ENCODE results near the gene UMPS. TPM values are rescaled to one million over a fixed set of nuclear protein-coding genes. Genes with fewer than 3 reads are reported as not detected.
"Not testable (repeated sequence)": the region's sequence is repeated elsewhere in the genome, so short reads cannot be mapped to it uniquely, and the experiment has no call there.

The UMPS gene
- total and polyA plus RNA-seq, 2 donors (not counting 1 experiment from before 2014, with no cell fraction given): 6.6 to 21.4 TPM

- no peak overlapping the region for H3K9ac ChIP-seq (ENCODE audit: low read length)
- H3K9me3 ChIP-seq (ENCODE audit: control extremely low read depth in 1 of 3, control insufficient read depth in 2 of 3, insufficient read depth in 1 of 3, low read length in 2 of 3): no peaks in the 10 kb centered on the region
- H3K27me3 ChIP-seq (replicated peaks in 1 of 4; ENCODE audit: control extremely low read depth in 1 of 4, control insufficient read depth in 3 of 4, insufficient read depth in 4 of 4, low read length in 3 of 4): no peaks in the 10 kb centered on the region
- no peak for ATAC-seq (ENCODE audit: low read depth)
- H4K20me1 ChIP-seq (ENCODE audit: control insufficient read depth, insufficient read depth, low read length, poor library complexity, severe bottlenecking): no peaks in the 10 kb centered on the region
- H3K9me3 Mint-ChIP-seq (ENCODE audit: insufficient read depth): no peaks in the 10 kb centered on the region
- H3K4me3 Mint-ChIP-seq: no peak overlapping the region
- TF ChIP-seq EZH2 (IDR thresholded peaks at IDR 0.05; ENCODE audit: borderline replicate concordance, insufficient read depth, low read depth, low read length, poor library complexity, severe bottlenecking): no peak
- H2AFZ ChIP-seq (ENCODE audit: insufficient read depth, low read depth, low read length, poor library complexity, severe bottlenecking): no peak overlapping the region
- H3K79me2 ChIP-seq (ENCODE audit: control insufficient read depth, insufficient read depth, low read length): no peaks in the 10 kb centered on the region
- no peak overlapping the region for H3K27ac Mint-ChIP-seq
- intact Hi-C loops (cut with micrococcal nuclease): no loop called here
- no peak overlapping the region for H3K4me2 ChIP-seq (replicated peaks; ENCODE audit: low read depth, low read length, poor library complexity, severe bottlenecking)
- no peak for DNase-seq
- H3K4me1 Mint-ChIP-seq: no peaks in the 10 kb centered on the region
- WGBS (ENCODE audit: insufficient coverage): 42% methylated on average over 2 of the region's 5 CpGs
- ChIA-PET CTCF (interaction anchor here (0.6 kb wide), 1 partner anchor 907 kb away, joined by 3 read pairs; no protein-coding TSS in a partner anchor), POLR2A (no interaction called here)
- no peaks in the 10 kb centered on the region for H3K27me3 Mint-ChIP-seq
- no peak overlapping the region for H3K4me3 ChIP-seq (ENCODE audit: control extremely low read depth in 1 of 5, extremely low read depth in 1 of 5, insufficient read depth in 1 of 5, low read depth in 2 of 5, low read length in 4 of 5)
- peaks cover 0 to 4% of the 10 kb centered on the region in 2 experiments for H3K36me3 ChIP-seq (replicated peaks in 1 of 2; ENCODE audit: control extremely low read depth in 1 of 2, control insufficient read depth in 1 of 2, extremely low read depth in 1 of 2, insufficient read depth in 2 of 2, low read length in 1 of 2)
- no peak overlapping the region for H3K27ac ChIP-seq (ENCODE audit: low read length in 2 of 2)
- H3K4me1 ChIP-seq (ENCODE audit: control insufficient read depth in 2 of 2, insufficient read depth in 2 of 2, low read length in 2 of 2): no peaks in the 10 kb centered on the region
Observed at GRCh38 chr3:124751501-124751900, 21.2 kb downstream of the UMPS start.

GRCh38 chr3:124752051-124752450 is 21.8 kb downstream of the UMPS start:
- Histone ChIP-seq H3K4me1 (ENCODE audit: control insufficient read depth in 2 of 2, insufficient read depth in 2 of 2, low read length in 2 of 2) (no peaks in the 10 kb centered on the region), H3K79me2 (ENCODE audit: control insufficient read depth, insufficient read depth, low read length) (no peaks in the 10 kb centered on the region), H3K9me3 (ENCODE audit: control extremely low read depth in 1 of 3, control insufficient read depth in 2 of 3, insufficient read depth in 1 of 3, low read length in 2 of 3) (no peaks in the 10 kb centered on the region), H3K27me3 (replicated peaks in 1 of 4; ENCODE audit: control extremely low read depth in 1 of 4, control insufficient read depth in 3 of 4, insufficient read depth in 4 of 4, low read length in 3 of 4) (no peaks in the 10 kb centered on the region), H3K27ac (ENCODE audit: low read length in 2 of 2) (no peak overlapping the region), H2AFZ (ENCODE audit: insufficient read depth, low read depth, low read length, poor library complexity, severe bottlenecking) (no peak overlapping the region), H3K4me3 (ENCODE audit: control extremely low read depth in 1 of 5, extremely low read depth in 1 of 5, insufficient read depth in 1 of 5, low read depth in 2 of 5, low read length in 4 of 5) (no peak overlapping the region), H3K36me3 (replicated peaks in 1 of 2; ENCODE audit: control extremely low read depth in 1 of 2, control insufficient read depth in 1 of 2, extremely low read depth in 1 of 2, insufficient read depth in 2 of 2, low read length in 1 of 2) (no peaks in the 10 kb centered on the region), H3K9ac (ENCODE audit: low read length) (no peak overlapping the region), H4K20me1 (ENCODE audit: control insufficient read depth, insufficient read depth, low read length, poor library complexity, severe bottlenecking) (no peaks in the 10 kb centered on the region), H3K4me2 (replicated peaks; ENCODE audit: low read depth, low read length, poor library complexity, severe bottlenecking) (no peak overlapping the region)
- Mint-ChIP-seq H3K9me3 (ENCODE audit: insufficient read depth) (no peaks in the 10 kb centered on the region), H3K27ac (no peak overlapping the region), H3K4me1 (no peaks in the 10 kb centered on the region), H3K4me3 (no peak overlapping the region), H3K27me3 (no peaks in the 10 kb centered on the region)
- WGBS (ENCODE audit: insufficient coverage): 88% methylated on average over 3 of the region's 3 CpGs
- TF ChIP-seq EZH2 (IDR thresholded peaks at IDR 0.05; ENCODE audit: borderline replicate concordance, insufficient read depth, low read depth, low read length, poor library complexity, severe bottlenecking): no peak
- no peak for TF ChIP-seq CTCF (IDR thresholded peaks at IDR 0.05)
- ATAC-seq (ENCODE audit: low read depth) (no peak), DNase-seq (no peak)
- ChIA-PET CTCF (interaction anchor here (1.3 kb wide), 1 partner anchor 9 kb away, joined by 4 read pairs; no protein-coding TSS in a partner anchor), POLR2A (no interaction called here)
- intact Hi-C loops (cut with micrococcal nuclease): no loop called here

GRCh38 chr3:124757926-124758325 is 27.7 kb downstream of the UMPS start:
- H3K27me3 ChIP-seq (replicated peaks in 1 of 4; ENCODE audit: control extremely low read depth in 1 of 4, control insufficient read depth in 3 of 4, insufficient read depth in 4 of 4, low read length in 3 of 4); H4K20me1 ChIP-seq (ENCODE audit: control insufficient read depth, insufficient read depth, low read length, poor library complexity, severe bottlenecking); ATAC-seq (ENCODE audit: low read depth); H3K4me1 ChIP-seq (ENCODE audit: control insufficient read depth in 2 of 2, insufficient read depth in 2 of 2, low read length in 2 of 2); H3K27ac Mint-ChIP-seq; H3K4me2 ChIP-seq (replicated peaks; ENCODE audit: low read depth, low read length, poor library complexity, severe bottlenecking); H3K79me2 ChIP-seq (ENCODE audit: control insufficient read depth, insufficient read depth, low read length); H3K36me3 ChIP-seq (replicated peaks in 1 of 2; ENCODE audit: control extremely low read depth in 1 of 2, control insufficient read depth in 1 of 2, extremely low read depth in 1 of 2, insufficient read depth in 2 of 2, low read length in 1 of 2); H3K9me3 Mint-ChIP-seq (ENCODE audit: insufficient read depth); H3K4me3 Mint-ChIP-seq; H3K9me3 ChIP-seq (ENCODE audit: control extremely low read depth in 1 of 3, control insufficient read depth in 2 of 3, insufficient read depth in 1 of 3, low read length in 2 of 3); H3K4me3 ChIP-seq (ENCODE audit: control extremely low read depth in 1 of 5, extremely low read depth in 1 of 5, insufficient read depth in 1 of 5, low read depth in 2 of 5, low read length in 4 of 5); POLR2A ChIA-PET; DNase-seq; H3K27me3 Mint-ChIP-seq; intact Hi-C loops (cut with micrococcal nuclease); H3K9ac ChIP-seq (ENCODE audit: low read length); H3K4me1 Mint-ChIP-seq; H3K27ac ChIP-seq (ENCODE audit: low read length in 2 of 2); H2AFZ ChIP-seq (ENCODE audit: insufficient read depth, low read depth, low read length, poor library complexity, severe bottlenecking): not testable (repeated sequence)
- CTCF ChIA-PET: interaction anchor here (1.0 to 5.4 kb wide), 2 partner anchors 680 to 1219 kb away, joined by 3 to 63 read pairs; no protein-coding TSS in a partner anchor
- WGBS (ENCODE audit: insufficient coverage): 95% methylated on average over 4 of the region's 7 CpGs
